A549 (cell line): ENCODE measurements around the gene B3GALT6. TPM values are rescaled to one million over a fixed set of nuclear protein-coding genes. Genes with fewer than 3 reads are reported as not detected.

Experiments used
- ATAC-seq, 2 experiments: fragments of 200-7000 bp in 1 of 2; fragments of >200 bp in 1 of 2; cut with Nextera tagmentation in 1 of 2; cut with Tn5 transposase in 1 of 2; 3 replicates each; pipeline versions ENCODE4 v1.8.0 to v1.9.1; 2018 to 2020; ENCODE audit warnings: mild to moderate bottlenecking in 1 of 2, moderate library complexity in 1 of 2
- CTCF ChIA-PET: fragments of 300-600 bp; sonication (Branson Sonifier 250); formaldehyde crosslinking; extraction: SDS; loops from one replicate; lab custom pipeline; 2021; ENCODE audit warnings: antibody characterized with exemption, inconsistent platforms; lab: Yijun Ruan, JAX
- POLR2A ChIA-PET: fragments of 350-600 bp; formaldehyde crosslinking; extraction: SDS; loops from one replicate; lab custom pipeline; 2021; ENCODE audit warnings: antibody characterized with exemption, inconsistent platforms; lab: Yijun Ruan, JAX
- DNase-seq, 2 experiments: peaks; one replicate each; pipeline versions ENCODE4 v3.0.0 to v3.0.0-alpha.2; 2011 to 2016; ENCODE audit warnings: low read depth in 1 of 2, low spot score in 1 of 2
- FAIRE-seq: peaks from 2 replicates; lab custom pipeline; 2011; peaks lifted over from hg19 to GRCh38; lab: Jason Lieb, UNC
- H3K27ac ChIP-seq, 2 experiments: fragments of >200 bp; sonication (Bioruptor Twin); formaldehyde crosslinking; 3 replicates each; pipeline ENCODE4 v1.5.1; 2016 to 2017
- H3K4me1 ChIP-seq: fragments of >200 bp; sonication (Bioruptor Twin); formaldehyde crosslinking; 3 replicates; pipeline ENCODE4 v1.6.1; 2016
- H3K4me2 ChIP-seq: fragments of >200 bp; sonication (Bioruptor Twin); formaldehyde crosslinking; 3 replicates; pipeline ENCODE4 v1.6.1; 2016
- H3K4me3 ChIP-seq: fragments of >200 bp; sonication (Bioruptor Twin); formaldehyde crosslinking; 3 replicates; pipeline ENCODE4 v1.5.1; 2016
- H3K9me3 ChIP-seq: fragments of >200 bp; sonication (Bioruptor Twin); formaldehyde crosslinking; 3 replicates; pipeline ENCODE4 v1.6.1; 2016
- BHLHE40 ChIP-seq: IDR thresholded peaks from 2 replicates; pipeline ENCODE4 v1.6.1; 2012; ENCODE audit warnings: low read depth, low read length, inconsistent platforms
- CBX2 ChIP-seq: fragments of 200-600 bp; sonication (generic); IDR thresholded peaks from 2 replicates; pipeline ENCODE4 v1.6.1; 2016; ENCODE audit warnings: low read depth, mild to moderate bottlenecking, borderline replicate concordance
- CHD2 ChIP-seq: fragments of 150-350 bp; IDR thresholded peaks from 2 replicates; pipeline ENCODE4 v1.6.1; 2014; ENCODE audit warnings: low read length; ENCODE audit not compliant: partially characterized antibody
- CTCF ChIP-seq: fragments of >200 bp; sonication (Bioruptor Twin); formaldehyde crosslinking; IDR thresholded peaks from 3 replicates; pipeline ENCODE4 v1.5.1; 2016
- EHMT2 ChIP-seq: fragments of 200-600 bp; sonication (generic); IDR thresholded peaks from 2 replicates; pipeline ENCODE4 v1.6.1; 2016; ENCODE audit warnings: antibody characterized with exemption, low read depth, mild to moderate bottlenecking, moderate library complexity
- FOSB ChIP-seq: fragments of 250-450 bp; sonication (Bioruptor Pico); IDR thresholded peaks from 2 replicates; pipeline ENCODE4 v1.5.0; 2020; ENCODE audit warnings: mild to moderate bottlenecking, moderate library complexity
- FOXS1 ChIP-seq: fragments of 250-450 bp; sonication (Bioruptor Pico); IDR thresholded peaks from 2 replicates; pipeline ENCODE4 v1.5.0; 2020; ENCODE audit warnings: mild to moderate bottlenecking, moderate library complexity
- GATA3 ChIP-seq: IDR thresholded peaks from 2 replicates; pipeline ENCODE4 v1.6.1; 2012; ENCODE audit warnings: borderline replicate concordance
- HDAC2 ChIP-seq: fragments of 200-600 bp; sonication (generic); IDR thresholded peaks from 2 replicates; pipeline ENCODE4 v1.6.1; 2016
- HEYL ChIP-seq: fragments of 250-450 bp; sonication (Bioruptor Pico); IDR thresholded peaks from 2 replicates; pipeline ENCODE4 v1.8.0; 2021; ENCODE audit warnings: mild to moderate bottlenecking, moderate library complexity
- HMGXB4 ChIP-seq: fragments of 250-450 bp; sonication (Bioruptor Pico); IDR thresholded peaks from 2 replicates; pipeline ENCODE4 v1.5.0; 2021; ENCODE audit warnings: mild to moderate bottlenecking, moderate library complexity, borderline replicate concordance
- HOXB5 ChIP-seq: fragments of 250-450 bp; sonication (Bioruptor Pico); IDR thresholded peaks from 2 replicates; pipeline ENCODE4 v1.5.0; 2020; ENCODE audit warnings: mild to moderate bottlenecking, moderate library complexity
- JUNB ChIP-seq: fragments of >200 bp; sonication (Bioruptor Twin); formaldehyde crosslinking; IDR thresholded peaks from 2 replicates; pipeline ENCODE4 v1.6.1; 2016
- KDM1A ChIP-seq: fragments of 200-600 bp; sonication (generic); IDR thresholded peaks from 2 replicates; pipeline ENCODE4 v1.6.1; 2016; ENCODE audit warnings: low read depth, mild to moderate bottlenecking
- MYC ChIP-seq: IDR thresholded peaks from 2 replicates; pipeline ENCODE4 v1.6.1; 2012; ENCODE audit warnings: mild to moderate bottlenecking, inconsistent platforms, low read length, improper control_type of control experiment, borderline replicate concordance
- NFE2L2 ChIP-seq: fragments of 150-350 bp; conservative IDR thresholded peaks from 2 replicates; pipeline ENCODE4 v1.6.1; 2014; ENCODE audit warnings: low read length
- NPAS2 ChIP-seq: fragments of 250-450 bp; sonication (Bioruptor Pico); IDR thresholded peaks from 2 replicates; pipeline ENCODE4 v1.8.0; 2022; ENCODE audit warnings: mild to moderate bottlenecking, moderate library complexity, borderline replicate concordance
- POLR2A ChIP-seq: IDR thresholded peaks from 2 replicates; pipeline ENCODE4 v1.6.1; 2012; ENCODE audit warnings: mild to moderate bottlenecking, low read length
- POLR2AphosphoS2 ChIP-seq: conservative IDR thresholded peaks from 2 replicates; pipeline ENCODE4 v1.6.1; 2012; ENCODE audit warnings: low read length, improper control_type of control experiment, inconsistent platforms
- RAD21 ChIP-seq, 2 experiments: fragments of >200 bp in 1 of 2; sonication (Bioruptor Twin) in 1 of 2; formaldehyde crosslinking in 1 of 2; IDR thresholded peaks in 1 of 2; conservative IDR thresholded peaks in 1 of 2; 2 replicates in 1 of 2; 3 replicates in 1 of 2; pipeline ENCODE4 v1.6.1; 2012 to 2018; ENCODE audit warnings: inconsistent platforms in 1 of 2
- RCOR1 ChIP-seq: fragments of 150-350 bp; IDR thresholded peaks from 2 replicates; pipeline ENCODE4 v1.6.1; 2014; ENCODE audit warnings: antibody characterized with exemption, low read length, low read depth
- REST ChIP-seq: fragments of 200-600 bp; sonication (generic); IDR thresholded peaks from 2 replicates; pipeline ENCODE4 v1.6.1; 2016; ENCODE audit warnings: antibody characterized with exemption, mild to moderate bottlenecking, moderate library complexity
- RNF2 ChIP-seq: fragments of 200-600 bp; sonication (generic); IDR thresholded peaks from 2 replicates; pipeline ENCODE4 v1.6.1; 2016; ENCODE audit warnings: low read depth, mild to moderate bottlenecking, antibody characterized with exemption, moderate library complexity, borderline replicate concordance
- SMC3 ChIP-seq: fragments of >200 bp; sonication (Bioruptor Twin); formaldehyde crosslinking; IDR thresholded peaks from 3 replicates; pipeline ENCODE4 v1.6.1; 2018; ENCODE audit warnings: inconsistent platforms
- SREBF2 ChIP-seq: fragments of 450-650 bp; IDR thresholded peaks from 2 replicates; pipeline ENCODE4 v1.6.1; 2014; ENCODE audit warnings: mild to moderate bottlenecking, moderate library complexity
- TP53 ChIP-seq: fragments of 250-450 bp; sonication (Bioruptor Pico); IDR thresholded peaks from 2 replicates; pipeline ENCODE4 v1.5.0; 2021; ENCODE audit warnings: mild to moderate bottlenecking, moderate library complexity
- ZFP36 ChIP-seq: fragments of 450-650 bp; IDR thresholded peaks from 2 replicates; pipeline ENCODE4 v1.6.1; 2014; ENCODE audit warnings: borderline replicate concordance; ENCODE audit not compliant: partially characterized antibody
- ZSCAN20 ChIP-seq: fragments of 250-450 bp; sonication (Bioruptor Pico); IDR thresholded peaks from 2 replicates; pipeline ENCODE4 v1.8.0; 2022; ENCODE audit warnings: mild to moderate bottlenecking, moderate library complexity
- WGBS: methylation state at CpG from one replicate; pipeline ENCODE4 v1.1.6; 2017; ENCODE audit errors: missing lambda C conversion rate; 5-methylcytosine and 5-hydroxymethylcytosine counted together
- polyA plus RNA-seq, 4 experiments: library from polyadenylated mRNA; depleted of rRNA in 3 of 4; stranded (reverse); fragments of >200 nt; fragmentation: RNase III in 1 of 4; extraction: RNeasy Plus Mini Kit Qiagen cat#74134 plus additional on column Dnase treatment in 1 of 4; gene quantifications; 2 replicates in 3 of 4; 3 replicates in 1 of 4; pipeline ENCODE4 v1.2.3, GENCODE V29; 2011 to 2017

B3GALT6 gene
- polyA plus RNA-seq, 2 of the 4 experiments (the other 2 are of a cell fraction), result 12.5 to 12.9 TPM

- no peak for DNase-seq
- ChIA-PET CTCF (interaction anchor here (1.2 kb wide), 1 partner anchor 12 kb away, joined by 3 read pairs; no protein-coding TSS in a partner anchor), POLR2A (interaction anchor here (0.6 kb wide), 1 partner anchor 31 kb away, joined by 3 read pairs; no protein-coding TSS in a partner anchor)
- 93% methylated on average over 30 of the region's 74 CpGs for WGBS
- no peak for FAIRE-seq
- Histone ChIP-seq H3K27ac (no peak overlapping the region), H3K4me1 (no peaks in the 10 kb centered on the region), H3K4me2 (no peak overlapping the region), H3K4me3 (no peak overlapping the region), H3K9me3 (no peaks in the 10 kb centered on the region)
- TF ChIP-seq HMGXB4 (CRISPR knock-in tag), result no peak
- TF ChIP-seq FOXS1 (CRISPR knock-in tag), result no peak
- TF ChIP-seq HEYL, result no peak
- no peak for TF ChIP-seq KDM1A
- TF ChIP-seq MYC, result no peak
- no peak for TF ChIP-seq CHD2
- no peak for TF ChIP-seq GATA3
- TF ChIP-seq HDAC2, result no peak
- TF ChIP-seq ZSCAN20 (CRISPR knock-in tag), result no peak
- TF ChIP-seq ZFP36, result no peak
- no peak for TF ChIP-seq POLR2A
- TF ChIP-seq RNF2, result no peak
- TF ChIP-seq RAD21 (conservative IDR thresholded peaks at IDR 0.05 in 1 of 2, IDR thresholded peaks at IDR 0.05 in 1 of 2), result no peak
- no peak for TF ChIP-seq NPAS2 (CRISPR knock-in tag)
- no peak for TF ChIP-seq JUNB
- TF ChIP-seq REST, result no peak
- TF ChIP-seq HOXB5 (CRISPR knock-in tag), result no peak
- no peak for TF ChIP-seq BHLHE40
- ATAC-seq, result no peak
Measured at GRCh38 chr1:1216770-1217620, 15.0 kb upstream of the B3GALT6 start.

- WGBS, result 89% methylated on average over 35 of the region's 52 CpGs
- FAIRE-seq (no peak), ATAC-seq (no peak; a peak in 1 of 6 replicates), DNase-seq (peak in 1 of 2 experiments; percentile 15)
- Histone ChIP-seq H3K4me2 (no peak overlapping the region), H3K4me1 (no peaks in the 10 kb centered on the region), H3K4me3 (no peak overlapping the region), H3K9me3 (no peaks in the 10 kb centered on the region), H3K27ac (no peak overlapping the region)
- CTCF ChIA-PET, result interaction anchor here (0.7 to 1.2 kb wide), 2 partner anchors 13 to 95 kb away, joined by 3 read pairs; no protein-coding TSS in a partner anchor
- POLR2A ChIA-PET, result interaction anchor here (0.6 kb wide), 1 partner anchor 31 kb away, joined by 3 read pairs; no protein-coding TSS in a partner anchor
- TF ChIP-seq NFE2L2 (no peak), RCOR1 (no peak), CBX2 (no peak), SREBF2 (no peak), BHLHE40 (no peak), MYC (no peak), POLR2A (no peak), TP53 (CRISPR knock-in tag) (no peak), SMC3 (no peak), CTCF (no peak), EHMT2 (no peak), KDM1A (no peak), FOSB (CRISPR knock-in tag) (no peak), POLR2AphosphoS2 (no peak)
Measured at GRCh38 chr1:1217621-1218523, 14.2 kb upstream of the B3GALT6 start.
